Kidney capillary endothelial cell (primary cell): ENCODE data around the gene PDE4C.
A peak's percentile ranks its signal among the peaks of the same experiment; 100 is the strongest.

Experiments
- DNase-seq: peaks from one replicate; pipeline ENCODE4 v3.0.0-alpha.2; 2018; ENCODE audit warnings: low spot score

PDE4C gene

GRCh38 chr19:18254546-18255503 lies 28.6 kb upstream of the PDE4C start:
- no peak for DNase-seq

- DNase-seq: no peak
Observed at GRCh38 chr19:18253716-18254115, 27.5 kb upstream of the PDE4C start.

- no peak for DNase-seq
Observed at GRCh38 chr19:18253130-18253529, 26.9 kb upstream of the PDE4C start.

- no peak for DNase-seq
Observed at GRCh38 chr19:18252370-18252717, 26.1 kb upstream of the PDE4C start.

- DNase-seq: peak; percentile 55
Observed at GRCh38 chr19:18251587-18252369, 25.5 kb upstream of the PDE4C start.

GRCh38 chr19:18249834-18250233 lies 23.6 kb upstream of the PDE4C start:
- DNase-seq: no peak

- no peak for DNase-seq
Observed at GRCh38 chr19:18245297-18245696, 19.1 kb upstream of the PDE4C start.

- DNase-seq: no peak
Observed at GRCh38 chr19:18239303-18239702, 13.1 kb upstream of the PDE4C start.

- no peak for DNase-seq
Observed at GRCh38 chr19:18234194-18234593, 8.0 kb upstream of the PDE4C start.

- peak; percentile 30 for DNase-seq
Observed at GRCh38 chr19:18233224-18233825, 7.1 kb upstream of the PDE4C start.

GRCh38 chr19:18232540-18233223 lies 6.4 kb upstream of the PDE4C start:
- no peak for DNase-seq

- no peak for DNase-seq
Observed at GRCh38 chr19:18231775-18232174, 5.5 kb upstream of the PDE4C start.

- DNase-seq: no peak
Observed at GRCh38 chr19:18230941-18231734, 4.9 kb upstream of the PDE4C start.

GRCh38 chr19:18229915-18230314 lies 3.7 kb upstream of the PDE4C start:
- no peak for DNase-seq

- no peak for DNase-seq
Observed at GRCh38 chr19:18229474-18229873, 3.2 kb upstream of the PDE4C start.

- no peak for DNase-seq
Observed at GRCh38 chr19:18227781-18228271, 1.6 kb upstream of the PDE4C start.

GRCh38 chr19:18226956-18227780 lies 930 bp upstream of the PDE4C start:
- no peak for DNase-seq

GRCh38 chr19:18225355-18225701 lies 910 bp downstream of the PDE4C start:
- DNase-seq: no peak

GRCh38 chr19:18224525-18225354 lies 1.5 kb downstream of the PDE4C start:
- DNase-seq: peak; percentile 97
